Heart left ventricle (tissue), 16 donors: ENCODE measurements around the gene LOC101059915.

Experiments used
- ATAC-seq, 4 donors: fragments of 200-7000 bp; cut with Tn5 transposase; one replicate each; pipeline ENCODE4 v1.9.1; 2020 to 2022; ENCODE audit warnings: moderate library complexity in 4 of 4, mild to moderate bottlenecking in 3 of 4, moderate number of reproducible peaks in 1 of 4
- DNase-seq, 5 donors: peaks; one replicate each; pipeline ENCODE4 v3.0.0-alpha.2; 2020
- H3K27ac ChIP-seq, 12 donors: fragments of 200-600 bp; sonication (generic) in 4 of 12; one replicate each; pipeline versions ENCODE4 v1.5.0 to v1.8.0; 2016 to 2022; ENCODE audit warnings: mild to moderate bottlenecking in 2 of 12
- H3K27me3 ChIP-seq, 9 donors: fragments of 200-600 bp; sonication (generic) in 2 of 9; one replicate each; pipeline versions ENCODE4 v1.5.1 to v1.8.0; 2016 to 2022; ENCODE audit warnings: mild to moderate bottlenecking in 3 of 9
- H3K36me3 ChIP-seq, 9 donors: fragments of 200-600 bp; sonication (generic) in 2 of 9; one replicate each; pipeline versions ENCODE4 v1.5.0 to v1.8.0; 2018 to 2022; ENCODE audit warnings: mild to moderate bottlenecking in 2 of 9
- H3K4me1 ChIP-seq, 12 donors: fragments of 200-600 bp; sonication (generic) in 4 of 12; one replicate each; pipeline versions ENCODE4 v1.5.0 to v1.8.0; 2016 to 2022; ENCODE audit warnings: mild to moderate bottlenecking in 3 of 12
- H3K4me3 ChIP-seq, 12 donors: fragments of 200-600 bp; sonication (generic) in 4 of 12; one replicate each; pipeline versions ENCODE4 v1.5.0 to v1.8.0; 2017 to 2022; ENCODE audit warnings: mild to moderate bottlenecking in 9 of 12, moderate library complexity in 4 of 12
- H3K9me3 ChIP-seq, 12 donors: fragments of 200-600 bp; sonication (generic) in 4 of 12; one replicate each; pipeline versions ENCODE4 v1.5.0 to v1.8.0; 2016 to 2022; ENCODE audit warnings: mild to moderate bottlenecking in 1 of 12
- CTCF ChIP-seq, 12 donors: fragments of 200-600 bp; sonication (generic) in 4 of 12; IDR thresholded peaks; one replicate each; pipeline versions ENCODE4 v1.5.0 to v1.8.0; 2018 to 2022; ENCODE audit warnings: antibody characterized with exemption in 12 of 12, mild to moderate bottlenecking in 5 of 12
- POLR2A ChIP-seq, 2 donors: fragments of 450-650 bp; IDR thresholded peaks; one replicate each; pipeline ENCODE4 v1.6.1; 2017; ENCODE audit warnings: antibody characterized with exemption in 2 of 2, mild to moderate bottlenecking in 2 of 2, moderate library complexity in 2 of 2
- WGBS, 4 donors: extraction: QIAGEN DNeasy Blood & Tissue Kit in 2 of 4; methylation state at CpG; one replicate each; pipeline versions ENCODE4 v1.1.5 to v1.1.7; 2013 to 2018; 5-methylcytosine and 5-hydroxymethylcytosine counted together
- intact Hi-C, 10 donors: fragments of 100-400 bp; cut with DNase I; formaldehyde crosslinking; loops; one replicate each; pipeline versions ENCODE4 v1.11.1 to v1.14.2; 2022
- donor health status: ischemic (EF 13 %, LVEDD 7.1; RV severe dilation, severe dysfunction).
- donor health status: healthy with polysubstance abuse.
- donor health status: DM: no; HTN: yes; CAD: no.
- donor health status: DM: no; HTN: no; CAD: no.
- donor health status: ischemic (EF 25% LVEDD 6.9; RV normal size, moderate dysfunction).
- donor health status: ischemic (EF 25% LVEDD 5.7; RV mildly dilated, moderate dysfunction).
- donor health status: healthy.
- donor health status: DM: yes; HTN: yes; CAD: no.
- donor health status: ischemic (EF 35%, LVEDD 5.7; RV mildly dilated, moderate dysfunction).
- donor health status: nonischemic (EF 11% LVEDD 7.7; RV severe dilation, severe dysfunction).
- donor health status: DM: yes; HTN: yes; CAD: no.
- donor health status: PGD.
- donor health status: ischemic (EF 29% LVEDD 5.4; RV normal size, mild dysfunction).
- donor health status: nonischemic (EF 23%, LVEDD 6.1; RV moderate dilation, normal function).

The LOC101059915 gene

GRCh38 chrX:71618787-71619186, 48.6 kb upstream of the LOC101059915 start:
- intact Hi-C loops, result loop anchor here in 1 of 10 donors (5.0 kb wide), 1 partner anchor 34 kb away; no protein-coding TSS in a partner anchor
- TF ChIP-seq POLR2A (IDR thresholded peaks at IDR 0.05) (no peak), CTCF (IDR thresholded peaks at IDR 0.05) (no peak)
- ATAC-seq (no peak), DNase-seq (no peak)
- H3K27ac ChIP-seq, result peak overlapping the region in 1 of 12 donors; percentile 55
- peaks cover 0 to 19% (median 13%) of the 10 kb centered on the region in 12 donors for H3K4me1 ChIP-seq
- H3K4me3 ChIP-seq, result peak overlapping the region in 1 of 12 donors; percentile 47
- H3K9me3 ChIP-seq, result no peaks in the 10 kb centered on the region
- peaks cover 0 to 12% (median 4%) of the 10 kb centered on the region in 9 donors for H3K36me3 ChIP-seq
- WGBS, 4 donors, result 74 to 97% (median 87%) methylated on average over 3 of the region's 3 CpGs
- no peaks in the 10 kb centered on the region for H3K27me3 ChIP-seq

DNA sequence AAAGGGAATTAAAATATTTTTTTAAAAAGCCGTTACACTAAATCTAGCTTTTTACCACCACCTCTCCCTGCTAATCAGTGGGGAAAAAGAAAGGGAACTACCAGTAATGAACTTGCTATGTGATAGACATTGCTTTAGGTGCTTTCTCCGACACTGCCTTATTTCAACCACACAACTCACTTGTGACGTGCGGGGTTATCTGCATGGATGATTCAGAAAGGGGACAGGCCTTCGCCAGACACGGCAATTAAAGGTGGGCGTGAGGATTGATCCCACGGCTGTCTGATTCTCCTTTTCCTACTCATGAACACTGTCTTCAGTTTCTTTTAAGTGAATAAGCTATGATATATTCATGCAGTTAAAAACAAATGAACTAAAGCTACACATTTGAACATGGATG, 48.2 kb upstream of the LOC101059915 start:
- TF ChIP-seq POLR2A (IDR thresholded peaks at IDR 0.05), result no peak
- no peak for TF ChIP-seq CTCF (IDR thresholded peaks at IDR 0.05)
- Histone ChIP-seq H3K4me1 (peaks cover 0 to 20% (median 14%) of the 10 kb centered on the region in 12 donors), H3K36me3 (peaks cover 0 to 8% (median under 1%) of the 10 kb centered on the region in 9 donors), H3K27me3 (no peaks in the 10 kb centered on the region), H3K4me3 (peak overlapping the region in 1 of 12 donors; percentile 47), H3K9me3 (no peaks in the 10 kb centered on the region), H3K27ac (peak overlapping the region in 1 of 12 donors; percentile 55)
- intact Hi-C loops, result loop anchor here in 1 of 10 donors (5.0 kb wide), 1 partner anchor 33 kb away; no protein-coding TSS in a partner anchor
- ATAC-seq, result no peak
- 87 to 94% (median 90%) methylated on average over 8 of the region's 8 CpGs for WGBS, 4 donors
- no peak for DNase-seq

DNA sequence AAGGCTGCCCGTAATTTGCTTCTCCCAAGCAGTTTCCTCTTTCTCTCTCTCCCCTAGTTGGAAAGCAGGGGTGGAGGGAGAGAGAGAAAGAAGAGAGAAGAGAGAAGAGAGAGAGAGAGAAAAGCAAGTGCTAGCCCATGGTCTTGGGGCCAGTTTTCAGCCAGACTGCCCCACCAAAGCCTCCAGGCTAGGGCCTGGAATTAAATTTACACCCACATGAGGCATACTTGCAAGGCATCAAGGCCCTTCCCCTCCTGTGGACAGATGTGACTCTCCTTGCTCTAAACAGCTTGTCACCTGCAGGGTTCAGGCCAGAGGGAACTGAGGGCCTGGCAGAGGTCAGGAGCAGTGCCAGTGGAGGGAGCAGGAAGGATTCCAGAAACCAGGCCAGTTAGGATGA, 47.4 kb upstream of the LOC101059915 start:
- peaks cover 0 to 20% (median 14%) of the 10 kb centered on the region in 12 donors for H3K4me1 ChIP-seq
- 50 to 100% (median 78%) methylated on average over 1 of the region's 1 CpG for WGBS, 4 donors
- no peaks in the 10 kb centered on the region for H3K27me3 ChIP-seq
- DNase-seq (no peak), ATAC-seq (no peak)
- no peak for TF ChIP-seq CTCF (IDR thresholded peaks at IDR 0.05)
- TF ChIP-seq POLR2A (IDR thresholded peaks at IDR 0.05), result no peak
- no peaks in the 10 kb centered on the region for H3K9me3 ChIP-seq
- peak overlapping the region in 1 of 12 donors; percentile 55 for H3K27ac ChIP-seq
- H3K4me3 ChIP-seq, result no peak overlapping the region
- peaks cover 0 to 2% (median 0%) of the 10 kb centered on the region in 9 donors for H3K36me3 ChIP-seq
- intact Hi-C loops, result loop anchor here in 1 of 10 donors (5.0 kb wide), 1 partner anchor 32 kb away; no protein-coding TSS in a partner anchor

- Histone ChIP-seq H3K27me3 (no peaks in the 10 kb centered on the region), H3K27ac (peak overlapping the region in 8 of 12 donors; percentile 39 to 84 (median 76)), H3K4me3 (no peak overlapping the region), H3K4me1 (peaks cover 0 to 20% (median 14%) of the 10 kb centered on the region in 12 donors), H3K36me3 (no peaks in the 10 kb centered on the region), H3K9me3 (no peaks in the 10 kb centered on the region)
- intact Hi-C loops, result no loop called here
- 29 to 56% (median 36%) methylated on average over 6 of the region's 6 CpGs for WGBS, 4 donors
- TF ChIP-seq CTCF (IDR thresholded peaks at IDR 0.05) (no peak), POLR2A (IDR thresholded peaks at IDR 0.05) (no peak)
- ATAC-seq (peak; percentile 36 to 58 (median 46)), DNase-seq (no peak)
Observed at GRCh38 chrX:71621603-71622002, 45.7 kb upstream of the LOC101059915 start.
